HEK293 (cell line): ENCODE results near the gene INPP5B.

Experiments
- GLIS2 ChIP-seq: fragments of 450-650 bp; formaldehyde crosslinking; IDR thresholded peaks from 2 replicates; pipeline ENCODE4 v1.5.1; 2016; ENCODE audit warnings: missing biosample characterization, missing genetic modification characterization
- KLF10 ChIP-seq: fragments of 450-650 bp; IDR thresholded peaks from 2 replicates; pipeline ENCODE4 v1.5.1; 2018; ENCODE audit warnings: missing biosample characterization, mild to moderate bottlenecking, missing genetic modification characterization
- ZNF211 ChIP-seq: fragments of 450-650 bp; formaldehyde crosslinking; IDR thresholded peaks from 2 replicates; pipeline ENCODE4 v1.5.1; 2016; ENCODE audit warnings: low read depth, missing biosample characterization, missing genetic modification characterization
- ZNF335 ChIP-seq: fragments of 450-650 bp; formaldehyde crosslinking; conservative IDR thresholded peaks from 2 replicates; pipeline ENCODE4 v1.5.1; 2016; ENCODE audit warnings: missing biosample characterization, missing genetic modification characterization
- ZNF394 ChIP-seq: fragments of 450-650 bp; formaldehyde crosslinking; IDR thresholded peaks from 2 replicates; pipeline ENCODE4 v1.5.1; 2016; ENCODE audit warnings: missing biosample characterization, missing genetic modification characterization, mild to moderate bottlenecking, moderate library complexity, borderline replicate concordance
- ZNF426 ChIP-seq: fragments of 450-650 bp; formaldehyde crosslinking; IDR thresholded peaks from 2 replicates; pipeline ENCODE4 v1.5.1; 2017; ENCODE audit warnings: missing biosample characterization, missing genetic modification characterization, mild to moderate bottlenecking, inconsistent platforms, moderate library complexity
- ZNF510 ChIP-seq: fragments of 450-650 bp; formaldehyde crosslinking; IDR thresholded peaks from 2 replicates; pipeline ENCODE4 v1.5.1; 2018; ENCODE audit warnings: mild to moderate bottlenecking, missing genetic modification characterization, missing biosample characterization; ENCODE audit not compliant: insufficient replicate concordance
- TF ChIP-seq, protein P1 (sequence below): fragments of 450-650 bp; formaldehyde crosslinking; IDR thresholded peaks from 2 replicates; pipeline ENCODE4 v1.5.1; 2016; ENCODE audit warnings: missing biosample characterization, missing genetic modification characterization
- TF ChIP-seq, protein P2 (sequence below): fragments of 450-650 bp; formaldehyde crosslinking; IDR thresholded peaks from 2 replicates; pipeline ENCODE4 v1.5.1; 2016; ENCODE audit warnings: missing biosample characterization, missing genetic modification characterization
- TF ChIP-seq, protein P3 (sequence below): fragments of 450-650 bp; formaldehyde crosslinking; IDR thresholded peaks from 2 replicates; pipeline ENCODE4 v1.5.1; 2016; ENCODE audit warnings: missing biosample characterization, missing genetic modification characterization

DNA sequence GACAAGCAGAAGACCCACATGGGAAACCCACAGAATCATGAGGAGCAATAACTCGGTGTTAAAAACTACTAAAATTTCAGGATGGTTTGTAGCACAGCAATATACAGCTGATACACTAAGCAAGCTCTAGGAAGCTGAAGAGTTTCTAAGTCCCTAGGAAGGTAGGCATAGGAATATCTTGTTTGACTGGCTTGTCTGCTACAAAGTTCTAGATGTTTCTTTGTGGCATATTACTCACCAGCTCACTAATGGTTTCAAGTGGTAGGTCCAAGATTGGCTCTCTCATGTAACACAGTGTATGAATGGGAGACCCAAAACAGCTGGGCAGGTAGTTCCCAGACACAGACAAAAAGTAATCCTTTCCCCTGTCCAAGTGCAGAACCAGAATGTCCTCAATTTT is 74.2 kb downstream of the INPP5B start:
- TF ChIP-seq ZNF211 (tag by site-specific recombination) = no peak
- TF ChIP-seq, protein P1, sequence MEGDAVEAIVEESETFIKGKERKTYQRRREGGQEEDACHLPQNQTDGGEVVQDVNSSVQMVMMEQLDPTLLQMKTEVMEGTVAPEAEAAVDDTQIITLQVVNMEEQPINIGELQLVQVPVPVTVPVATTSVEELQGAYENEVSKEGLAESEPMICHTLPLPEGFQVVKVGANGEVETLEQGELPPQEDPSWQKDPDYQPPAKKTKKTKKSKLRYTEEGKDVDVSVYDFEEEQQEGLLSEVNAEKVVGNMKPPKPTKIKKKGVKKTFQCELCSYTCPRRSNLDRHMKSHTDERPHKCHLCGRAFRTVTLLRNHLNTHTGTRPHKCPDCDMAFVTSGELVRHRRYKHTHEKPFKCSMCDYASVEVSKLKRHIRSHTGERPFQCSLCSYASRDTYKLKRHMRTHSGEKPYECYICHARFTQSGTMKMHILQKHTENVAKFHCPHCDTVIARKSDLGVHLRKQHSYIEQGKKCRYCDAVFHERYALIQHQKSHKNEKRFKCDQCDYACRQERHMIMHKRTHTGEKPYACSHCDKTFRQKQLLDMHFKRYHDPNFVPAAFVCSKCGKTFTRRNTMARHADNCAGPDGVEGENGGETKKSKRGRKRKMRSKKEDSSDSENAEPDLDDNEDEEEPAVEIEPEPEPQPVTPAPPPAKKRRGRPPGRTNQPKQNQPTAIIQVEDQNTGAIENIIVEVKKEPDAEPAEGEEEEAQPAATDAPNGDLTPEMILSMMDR (tag by site-specific recombination) = no peak
- no peak for TF ChIP-seq ZNF510 (tag by site-specific recombination)
- TF ChIP-seq, protein P2, sequence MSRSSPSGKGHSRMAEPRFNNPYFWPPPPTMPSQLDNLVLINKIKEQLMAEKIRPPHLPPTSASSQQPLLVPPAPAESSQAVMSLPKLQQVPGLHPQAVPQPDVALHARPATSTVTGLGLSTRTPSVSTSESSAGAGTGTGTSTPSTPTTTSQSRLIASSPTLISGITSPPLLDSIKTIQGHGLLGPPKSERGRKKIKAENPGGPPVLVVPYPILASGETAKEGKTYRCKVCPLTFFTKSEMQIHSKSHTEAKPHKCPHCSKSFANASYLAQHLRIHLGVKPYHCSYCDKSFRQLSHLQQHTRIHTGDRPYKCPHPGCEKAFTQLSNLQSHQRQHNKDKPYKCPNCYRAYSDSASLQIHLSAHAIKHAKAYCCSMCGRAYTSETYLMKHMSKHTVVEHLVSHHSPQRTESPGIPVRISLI (tag by site-specific recombination) = no peak
- TF ChIP-seq ZNF394 (tag by site-specific recombination) = no peak
- no peak for TF ChIP-seq ZNF335
- TF ChIP-seq, protein P3, sequence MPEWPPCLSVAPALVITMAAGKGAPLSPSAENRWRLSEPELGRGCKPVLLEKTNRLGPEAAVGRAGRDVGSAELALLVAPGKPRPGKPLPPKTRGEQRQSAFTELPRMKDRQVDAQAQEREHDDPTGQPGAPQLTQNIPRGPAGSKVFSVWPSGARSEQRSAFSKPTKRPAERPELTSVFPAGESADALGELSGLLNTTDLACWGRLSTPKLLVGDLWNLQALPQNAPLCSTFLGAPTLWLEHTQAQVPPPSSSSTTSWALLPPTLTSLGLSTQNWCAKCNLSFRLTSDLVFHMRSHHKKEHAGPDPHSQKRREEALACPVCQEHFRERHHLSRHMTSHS (tag by site-specific recombination) = no peak
- TF ChIP-seq KLF10 (tag by site-specific recombination) = no peak
- TF ChIP-seq ZNF426 (tag by site-specific recombination) = no peak
- no peak for TF ChIP-seq GLIS2
